GM12878 (cell line): ENCODE data around the gene DOK7.

Source experiments
- ATF3 ChIP-seq: IDR thresholded peaks from 2 replicates; pipeline ENCODE4 v1.6.1; 2011; ENCODE audit warnings: low read depth, mild to moderate bottlenecking, low read length, moderate library complexity, borderline replicate concordance; ENCODE audit errors: extremely low read depth
- EP300 ChIP-seq, 2 experiments: fragments of 150-350 bp in 1 of 2; IDR thresholded peaks; 2 replicates each; pipeline ENCODE4 v1.6.1; 2011 to 2012; ENCODE audit warnings: low read depth in 2 of 2, low read length in 2 of 2, borderline replicate concordance in 1 of 2, improper control_type of control experiment in 1 of 2, inconsistent platforms in 1 of 2; ENCODE audit not compliant: control insufficient read depth in 1 of 2
- FOXM1 ChIP-seq: IDR thresholded peaks from 2 replicates; pipeline ENCODE4 v1.6.1; 2012; ENCODE audit warnings: low read depth, mild to moderate bottlenecking, inconsistent platforms, low read length, moderate library complexity
- POLR2A ChIP-seq: IDR thresholded peaks from 2 replicates; pipeline ENCODE4 v1.6.1; 2011; ENCODE audit warnings: low read depth, mild to moderate bottlenecking, low read length
- POLR2AphosphoS5 ChIP-seq: IDR thresholded peaks from 2 replicates; pipeline ENCODE4 v1.6.1; 2011; ENCODE audit warnings: mild to moderate bottlenecking, low read length, inconsistent platforms
- SREBF2 ChIP-seq: IDR thresholded peaks from 2 replicates; pipeline ENCODE4 v1.6.1; 2012; ENCODE audit warnings: mild to moderate bottlenecking, low read length
- USF2 ChIP-seq: IDR thresholded peaks from 2 replicates; pipeline ENCODE4 v1.6.1; 2011; ENCODE audit warnings: low read depth, low read length, improper control_type of control experiment, borderline replicate concordance
- ZBED1 ChIP-seq: IDR thresholded peaks from 2 replicates; pipeline ENCODE4 v1.6.1; 2016; ENCODE audit warnings: borderline replicate concordance
- TF ChIP-seq, protein P1 (sequence below): fragments of 450-650 bp; IDR thresholded peaks from 2 replicates; pipeline ENCODE4 v1.6.1; 2016; ENCODE audit warnings: mild to moderate bottlenecking
- TF ChIP-seq, protein P2 (sequence below), 3 experiments: IDR thresholded peaks in 2 of 3; conservative IDR thresholded peaks in 1 of 3; 2 replicates each; pipeline ENCODE4 v1.5.1; 2011; ENCODE audit warnings: low read depth in 3 of 3, low read length in 3 of 3, mild to moderate bottlenecking in 3 of 3, control low read depth in 2 of 3, moderate library complexity in 2 of 3, inconsistent platforms in 1 of 3, mixed read lengths in 1 of 3; ENCODE audit not compliant: control insufficient read depth in 2 of 3, insufficient read depth in 1 of 3; ENCODE audit errors: extremely low read depth in 1 of 3
- TF ChIP-seq, protein P3 (sequence below): IDR thresholded peaks from 2 replicates; pipeline ENCODE4 v1.6.1; 2012; ENCODE audit warnings: mild to moderate bottlenecking, low read depth, low read length
- TF ChIP-seq, protein P4 (sequence below): IDR thresholded peaks from 2 replicates; pipeline ENCODE4 v1.6.1; 2012; ENCODE audit warnings: low read depth, low read length, improper control_type of control experiment

GRCh38 chr4:3505231-3505630, 42.1 kb downstream of the DOK7 start:
- no peak for TF ChIP-seq ZBED1
- no peak for TF ChIP-seq ATF3
- TF ChIP-seq EP300 (IDR thresholded peaks at IDR 0.05; ENCODE audit: borderline replicate concordance in 1 of 2, control insufficient read depth in 1 of 2, low read depth in 2 of 2, low read length in 2 of 2): no peak
- TF ChIP-seq USF2: no peak
- TF ChIP-seq POLR2AphosphoS5: no peak
- TF ChIP-seq, protein P1, sequence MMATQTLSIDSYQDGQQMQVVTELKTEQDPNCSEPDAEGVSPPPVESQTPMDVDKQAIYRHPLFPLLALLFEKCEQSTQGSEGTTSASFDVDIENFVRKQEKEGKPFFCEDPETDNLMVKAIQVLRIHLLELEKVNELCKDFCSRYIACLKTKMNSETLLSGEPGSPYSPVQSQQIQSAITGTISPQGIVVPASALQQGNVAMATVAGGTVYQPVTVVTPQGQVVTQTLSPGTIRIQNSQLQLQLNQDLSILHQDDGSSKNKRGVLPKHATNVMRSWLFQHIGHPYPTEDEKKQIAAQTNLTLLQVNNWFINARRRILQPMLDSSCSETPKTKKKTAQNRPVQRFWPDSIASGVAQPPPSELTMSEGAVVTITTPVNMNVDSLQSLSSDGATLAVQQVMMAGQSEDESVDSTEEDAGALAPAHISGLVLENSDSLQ: no peak
- TF ChIP-seq SREBF2: no peak
- TF ChIP-seq POLR2A: no peak
- TF ChIP-seq FOXM1: no peak
- TF ChIP-seq, protein P2, sequence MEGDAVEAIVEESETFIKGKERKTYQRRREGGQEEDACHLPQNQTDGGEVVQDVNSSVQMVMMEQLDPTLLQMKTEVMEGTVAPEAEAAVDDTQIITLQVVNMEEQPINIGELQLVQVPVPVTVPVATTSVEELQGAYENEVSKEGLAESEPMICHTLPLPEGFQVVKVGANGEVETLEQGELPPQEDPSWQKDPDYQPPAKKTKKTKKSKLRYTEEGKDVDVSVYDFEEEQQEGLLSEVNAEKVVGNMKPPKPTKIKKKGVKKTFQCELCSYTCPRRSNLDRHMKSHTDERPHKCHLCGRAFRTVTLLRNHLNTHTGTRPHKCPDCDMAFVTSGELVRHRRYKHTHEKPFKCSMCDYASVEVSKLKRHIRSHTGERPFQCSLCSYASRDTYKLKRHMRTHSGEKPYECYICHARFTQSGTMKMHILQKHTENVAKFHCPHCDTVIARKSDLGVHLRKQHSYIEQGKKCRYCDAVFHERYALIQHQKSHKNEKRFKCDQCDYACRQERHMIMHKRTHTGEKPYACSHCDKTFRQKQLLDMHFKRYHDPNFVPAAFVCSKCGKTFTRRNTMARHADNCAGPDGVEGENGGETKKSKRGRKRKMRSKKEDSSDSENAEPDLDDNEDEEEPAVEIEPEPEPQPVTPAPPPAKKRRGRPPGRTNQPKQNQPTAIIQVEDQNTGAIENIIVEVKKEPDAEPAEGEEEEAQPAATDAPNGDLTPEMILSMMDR (IDR thresholded peaks at IDR 0.05 in 2 of 3, conservative IDR thresholded peaks at IDR 0.05 in 1 of 3; ENCODE audit: control insufficient read depth in 2 of 3, extremely low read depth in 1 of 3, insufficient read depth in 1 of 3, low read depth in 3 of 3, low read length in 3 of 3): no peak
- TF ChIP-seq, protein P3, sequence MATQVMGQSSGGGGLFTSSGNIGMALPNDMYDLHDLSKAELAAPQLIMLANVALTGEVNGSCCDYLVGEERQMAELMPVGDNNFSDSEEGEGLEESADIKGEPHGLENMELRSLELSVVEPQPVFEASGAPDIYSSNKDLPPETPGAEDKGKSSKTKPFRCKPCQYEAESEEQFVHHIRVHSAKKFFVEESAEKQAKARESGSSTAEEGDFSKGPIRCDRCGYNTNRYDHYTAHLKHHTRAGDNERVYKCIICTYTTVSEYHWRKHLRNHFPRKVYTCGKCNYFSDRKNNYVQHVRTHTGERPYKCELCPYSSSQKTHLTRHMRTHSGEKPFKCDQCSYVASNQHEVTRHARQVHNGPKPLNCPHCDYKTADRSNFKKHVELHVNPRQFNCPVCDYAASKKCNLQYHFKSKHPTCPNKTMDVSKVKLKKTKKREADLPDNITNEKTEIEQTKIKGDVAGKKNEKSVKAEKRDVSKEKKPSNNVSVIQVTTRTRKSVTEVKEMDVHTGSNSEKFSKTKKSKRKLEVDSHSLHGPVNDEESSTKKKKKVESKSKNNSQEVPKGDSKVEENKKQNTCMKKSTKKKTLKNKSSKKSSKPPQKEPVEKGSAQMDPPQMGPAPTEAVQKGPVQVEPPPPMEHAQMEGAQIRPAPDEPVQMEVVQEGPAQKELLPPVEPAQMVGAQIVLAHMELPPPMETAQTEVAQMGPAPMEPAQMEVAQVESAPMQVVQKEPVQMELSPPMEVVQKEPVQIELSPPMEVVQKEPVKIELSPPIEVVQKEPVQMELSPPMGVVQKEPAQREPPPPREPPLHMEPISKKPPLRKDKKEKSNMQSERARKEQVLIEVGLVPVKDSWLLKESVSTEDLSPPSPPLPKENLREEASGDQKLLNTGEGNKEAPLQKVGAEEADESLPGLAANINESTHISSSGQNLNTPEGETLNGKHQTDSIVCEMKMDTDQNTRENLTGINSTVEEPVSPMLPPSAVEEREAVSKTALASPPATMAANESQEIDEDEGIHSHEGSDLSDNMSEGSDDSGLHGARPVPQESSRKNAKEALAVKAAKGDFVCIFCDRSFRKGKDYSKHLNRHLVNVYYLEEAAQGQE: no peak
- TF ChIP-seq, protein P4, sequence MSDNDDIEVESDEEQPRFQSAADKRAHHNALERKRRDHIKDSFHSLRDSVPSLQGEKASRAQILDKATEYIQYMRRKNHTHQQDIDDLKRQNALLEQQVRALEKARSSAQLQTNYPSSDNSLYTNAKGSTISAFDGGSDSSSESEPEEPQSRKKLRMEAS: no peak
